HG02798 (cell line): ENCODE data around the gene RAPGEF1.
"Not testable (repeated sequence)": the region's sequence is repeated elsewhere in the genome, so short reads cannot be mapped to it uniquely, and the experiment has no call there.

ENCODE experiments used
- ATAC-seq: cut with Tn5 transposase; IDR thresholded peaks from one replicate; pipeline ENCODE4 v1.9.1; 2021; ENCODE audit warnings: mild to moderate bottlenecking; ENCODE audit not compliant: unreplicated experiment, poor library complexity

Gene RAPGEF1

GRCh38 chr9:131674425-131675421 lies 65.2 kb downstream of the RAPGEF1 start:
- ATAC-seq, result no peak

GRCh38 chr9:131673531-131673930 lies 66.3 kb downstream of the RAPGEF1 start:
- no peak for ATAC-seq

GRCh38 chr9:131673068-131673467 lies 66.8 kb downstream of the RAPGEF1 start:
- no peak for ATAC-seq

- ATAC-seq, result no peak
Observed at GRCh38 chr9:131672451-131672850, 67.4 kb downstream of the RAPGEF1 start.

- no peak for ATAC-seq
Observed at GRCh38 chr9:131671133-131671520, 68.7 kb downstream of the RAPGEF1 start.

GRCh38 chr9:131670247-131671132 lies 69.4 kb downstream of the RAPGEF1 start:
- ATAC-seq, result no peak

GRCh38 chr9:131669269-131670157 lies 70.4 kb downstream of the RAPGEF1 start:
- ATAC-seq, result peak; percentile 7

- peak; percentile 40 for ATAC-seq
Observed at GRCh38 chr9:131668439-131669268, 71.2 kb downstream of the RAPGEF1 start.

GRCh38 chr9:131668057-131668438 lies 71.8 kb downstream of the RAPGEF1 start:
- ATAC-seq, result no peak

- ATAC-seq, result no peak
Observed at GRCh38 chr9:131667576-131667975, 72.3 kb downstream of the RAPGEF1 start.

- ATAC-seq, result no peak
Observed at GRCh38 chr9:131666774-131667173, 73.1 kb downstream of the RAPGEF1 start.

GRCh38 chr9:131666029-131666428 lies 73.8 kb downstream of the RAPGEF1 start:
- no peak for ATAC-seq

GRCh38 chr9:131663288-131663687 lies 76.6 kb downstream of the RAPGEF1 start:
- no peak for ATAC-seq

- not testable (repeated sequence) for ATAC-seq
Observed at GRCh38 chr9:131662289-131662621, 77.6 kb downstream of the RAPGEF1 start.

GRCh38 chr9:131661568-131662288 lies 78.1 kb downstream of the RAPGEF1 start:
- no peak for ATAC-seq

- ATAC-seq, result no peak
Observed at GRCh38 chr9:131660466-131661405, 79.1 kb downstream of the RAPGEF1 start.

GRCh38 chr9:131658377-131659129 lies 81.3 kb downstream of the RAPGEF1 start:
- ATAC-seq, result no peak
